MM.1S (cell line): ENCODE data around the gene KLHL3.

Experiments used
- DNase-seq: peaks from one replicate; pipeline ENCODE4 v3.0.0-alpha.2; 2015
- H2AFZ ChIP-seq: fragments of 300-600 bp; sonication (generic); 2 replicates; pipeline ENCODE4 v1.6.0; 2016; ENCODE audit warnings: antibody characterized with exemption, low read length
- H3F3A ChIP-seq: fragments of 300-600 bp; sonication (generic); 2 replicates; pipeline ENCODE4 v1.6.1; 2016; ENCODE audit warnings: mild to moderate bottlenecking, antibody characterized with exemption, low read length, moderate library complexity, mixed read lengths; ENCODE audit not compliant: insufficient read depth
- H3K27ac ChIP-seq: fragments of 300-600 bp; sonication (generic); 2 replicates; pipeline ENCODE4 v1.5.1; 2016; ENCODE audit warnings: mild to moderate bottlenecking, low read length
- H3K27me3 ChIP-seq: fragments of 300-600 bp; sonication (generic); replicated peaks from 2 replicates; pipeline ENCODE4 v1.6.0; 2016; ENCODE audit warnings: low read length; ENCODE audit not compliant: insufficient read depth
- H3K36me3 ChIP-seq: fragments of 300-600 bp; sonication (generic); replicated peaks from 2 replicates; pipeline ENCODE4 v1.6.1; 2016; ENCODE audit warnings: mild to moderate bottlenecking, low read length, mixed read lengths; ENCODE audit not compliant: insufficient read depth
- H3K4me1 ChIP-seq: fragments of 300-600 bp; sonication (generic); 2 replicates; pipeline ENCODE4 v1.6.1; 2016; ENCODE audit warnings: low read length, mixed read lengths
- H3K4me2 ChIP-seq: fragments of 300-600 bp; sonication (generic); 2 replicates; pipeline ENCODE4 v1.6.0; 2016; ENCODE audit warnings: low read depth, low read length
- H3K4me3 ChIP-seq: fragments of 300-600 bp; sonication (generic); 2 replicates; pipeline ENCODE4 v1.5.1; 2016; ENCODE audit warnings: low read length, mixed read lengths
- H3K79me2 ChIP-seq: fragments of 300-600 bp; sonication (generic); 2 replicates; pipeline ENCODE4 v1.6.1; 2016; ENCODE audit warnings: mixed run types, low read length, mixed read lengths
- H3K9ac ChIP-seq: fragments of 300-600 bp; sonication (generic); 2 replicates; pipeline ENCODE4 v1.6.1; 2016; ENCODE audit warnings: low read length, mixed read lengths
- H3K9me2 ChIP-seq: fragments of 300-600 bp; sonication (generic); replicated peaks from 2 replicates; pipeline ENCODE4 v1.6.1; 2016; ENCODE audit warnings: mild to moderate bottlenecking, low read length, mixed read lengths; ENCODE audit not compliant: insufficient read depth
- H3K9me3 ChIP-seq: fragments of 300-600 bp; sonication (generic); replicated peaks from 2 replicates; pipeline ENCODE4 v1.6.1; 2016; ENCODE audit warnings: mild to moderate bottlenecking, low read length, mixed read lengths; ENCODE audit not compliant: insufficient read depth
- H4K20me1 ChIP-seq: fragments of 300-600 bp; sonication (generic); 2 replicates; pipeline ENCODE4 v1.6.1; 2016; ENCODE audit warnings: mild to moderate bottlenecking, low read length, moderate library complexity, mixed read lengths; ENCODE audit not compliant: insufficient read depth
- CTCF ChIP-seq: fragments of 300-600 bp; sonication (generic); IDR thresholded peaks from 2 replicates; pipeline ENCODE4 v1.5.1; 2016; ENCODE audit warnings: antibody characterized with exemption, low read length, mixed read lengths
- EZH2 ChIP-seq: fragments of 300-600 bp; sonication (generic); optimal IDR thresholded peaks from 2 replicates; pipeline ENCODE3; 2017; ENCODE audit warnings: low read depth, mild to moderate bottlenecking, antibody characterized with exemption, low read length, mixed read lengths
- EZH2phosphoT487 ChIP-seq: fragments of 300-600 bp; sonication (generic); IDR thresholded peaks from 2 replicates; pipeline ENCODE4 v1.6.1; 2018; ENCODE audit warnings: antibody characterized with exemption, low read length

Gene KLHL3

GRCh38 chr5:137572042-137572695 lies 163.7 kb downstream of the KLHL3 start:
- no peak overlapping the region for H3K27ac ChIP-seq
- no peak overlapping the region for H2AFZ ChIP-seq
- H3K79me2 ChIP-seq, result no peaks in the 10 kb centered on the region
- no peak overlapping the region for H3K4me2 ChIP-seq
- no peaks in the 10 kb centered on the region for H3K9me2 ChIP-seq
- no peaks in the 10 kb centered on the region for H3K36me3 ChIP-seq
- DNase-seq, result no peak
- no peak overlapping the region for H3K4me3 ChIP-seq
- no peak for TF ChIP-seq CTCF
- TF ChIP-seq EZH2, result no peak
- no peak for TF ChIP-seq EZH2phosphoT487
- no peaks in the 10 kb centered on the region for H3K4me1 ChIP-seq
- H3K9me3 ChIP-seq, result no peaks in the 10 kb centered on the region
- H3K27me3 ChIP-seq, result no peaks in the 10 kb centered on the region
- H3K9ac ChIP-seq, result no peak overlapping the region
- H3F3A ChIP-seq, result no peaks in the 10 kb centered on the region
- H4K20me1 ChIP-seq, result no peaks in the 10 kb centered on the region

DNA sequence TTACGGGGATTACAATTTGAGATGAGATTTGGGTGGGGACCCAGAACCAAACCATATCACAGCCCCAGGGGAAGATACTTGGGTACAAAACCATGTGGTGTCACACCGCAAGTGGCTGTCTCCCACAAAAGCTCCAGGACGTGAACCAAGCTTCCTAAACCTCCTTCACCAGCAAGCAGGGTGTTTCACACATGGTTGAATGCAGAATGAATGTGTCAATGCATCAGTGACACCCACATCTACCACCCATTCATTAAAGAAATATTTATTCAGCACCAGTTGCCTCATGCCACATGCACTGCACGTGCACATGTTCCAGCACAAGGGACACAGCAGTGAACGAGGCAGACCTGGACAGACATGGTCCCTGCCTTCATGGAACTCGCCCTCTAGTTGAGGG lies 165.8 kb downstream of the KLHL3 start:
- no peaks in the 10 kb centered on the region for H3K4me1 ChIP-seq
- H3K36me3 ChIP-seq, result no peaks in the 10 kb centered on the region
- H3F3A ChIP-seq, result no peaks in the 10 kb centered on the region
- no peak overlapping the region for H3K4me2 ChIP-seq
- H3K27me3 ChIP-seq, result no peaks in the 10 kb centered on the region
- no peaks in the 10 kb centered on the region for H4K20me1 ChIP-seq
- H2AFZ ChIP-seq, result no peak overlapping the region
- no peak overlapping the region for H3K4me3 ChIP-seq
- no peak for TF ChIP-seq CTCF
- no peak for TF ChIP-seq EZH2
- TF ChIP-seq EZH2phosphoT487, result no peak
- no peaks in the 10 kb centered on the region for H3K79me2 ChIP-seq
- H3K9me3 ChIP-seq, result no peaks in the 10 kb centered on the region
- no peaks in the 10 kb centered on the region for H3K9me2 ChIP-seq
- no peak for DNase-seq
- no peak overlapping the region for H3K27ac ChIP-seq
- no peak overlapping the region for H3K9ac ChIP-seq
